HK-2 (cell line): ENCODE measurements around the gene CNTNAP2.
"Not testable (repeated sequence)": the region's sequence is repeated elsewhere in the genome, so short reads cannot be mapped to it uniquely, and the experiment has no call there.

Experiments
- DNase-seq: peaks from one replicate; pipeline ENCODE4 v3.0.0-alpha.2; 2018; ENCODE audit not compliant: unreplicated experiment

The CNTNAP2 gene

DNA sequence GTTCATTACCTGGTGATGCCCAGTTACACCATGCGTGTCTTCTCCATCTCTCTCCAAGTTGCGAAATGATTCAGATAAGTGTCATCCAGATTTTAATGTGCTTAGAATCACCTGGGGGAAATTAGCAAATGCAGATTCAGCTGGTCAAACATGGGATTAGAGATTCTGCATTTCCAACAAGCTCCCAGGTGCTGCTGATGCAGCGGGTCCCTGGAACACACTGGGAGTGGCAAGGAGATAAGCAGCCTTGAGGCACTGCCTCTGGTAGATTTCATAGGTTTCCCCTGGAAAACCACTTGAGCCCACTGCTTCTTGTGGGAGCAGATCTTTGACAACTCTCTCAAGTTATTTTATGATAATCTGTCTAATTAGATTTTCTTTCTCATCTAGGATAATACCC, 2278.0 kb downstream of the CNTNAP2 start:
- DNase-seq, result no peak

DNA sequence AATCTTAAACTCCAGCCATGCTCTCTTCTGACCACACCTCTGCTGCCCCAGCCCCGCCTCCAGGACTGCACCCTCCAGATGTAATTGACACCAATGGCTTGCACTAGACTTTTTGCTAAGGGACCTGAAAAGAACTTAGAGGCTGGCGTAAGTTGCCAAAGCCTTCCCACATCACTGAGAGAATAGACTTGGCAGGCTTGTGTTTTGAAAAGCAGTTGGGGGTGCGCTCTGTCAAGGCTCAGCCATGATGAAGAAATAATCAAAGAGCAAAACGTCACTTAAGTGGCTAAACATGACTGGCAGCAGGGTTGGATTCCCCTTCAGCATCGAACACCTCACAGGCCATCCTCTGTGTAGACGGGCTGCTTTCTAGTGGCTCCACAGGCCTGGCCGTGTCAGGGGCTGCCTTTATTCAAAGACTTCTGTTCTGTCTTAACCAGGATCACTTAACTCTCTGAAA, 2278.8 kb downstream of the CNTNAP2 start:
- no peak for DNase-seq

DNA sequence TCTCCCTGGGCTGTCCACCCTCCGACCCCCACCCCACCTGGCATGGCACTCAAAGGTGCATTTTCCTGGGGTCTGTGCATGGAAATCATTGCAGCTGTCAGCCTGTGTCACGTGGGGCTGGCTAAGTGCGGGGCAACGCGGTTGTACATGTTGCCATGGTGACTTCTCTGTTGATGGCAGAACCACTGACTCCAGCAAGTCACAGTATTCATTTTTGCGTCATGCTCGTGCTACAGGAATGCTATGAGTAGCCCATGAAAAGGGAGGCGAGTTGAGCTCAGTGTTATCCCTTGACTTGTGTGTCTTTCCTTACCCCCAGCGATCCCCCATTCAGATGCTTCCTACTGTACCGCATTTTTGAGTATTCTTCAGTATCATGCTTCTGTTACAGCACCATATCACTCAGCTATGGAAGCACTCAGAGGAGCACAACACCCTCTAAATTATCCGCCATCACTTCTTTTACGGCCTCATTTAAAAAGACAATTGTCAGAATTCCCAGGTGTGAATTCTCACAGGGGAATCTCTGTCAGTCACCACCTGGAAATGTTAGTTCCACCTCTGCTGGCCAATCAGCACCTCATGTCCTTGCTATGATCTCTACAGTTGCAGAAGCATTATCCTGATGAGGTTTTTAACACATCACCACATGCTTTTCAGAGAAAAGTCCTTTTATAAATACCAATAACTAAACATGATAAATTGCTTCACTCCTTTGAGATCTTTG, 2279.6 kb downstream of the CNTNAP2 start:
- no peak for DNase-seq

DNA sequence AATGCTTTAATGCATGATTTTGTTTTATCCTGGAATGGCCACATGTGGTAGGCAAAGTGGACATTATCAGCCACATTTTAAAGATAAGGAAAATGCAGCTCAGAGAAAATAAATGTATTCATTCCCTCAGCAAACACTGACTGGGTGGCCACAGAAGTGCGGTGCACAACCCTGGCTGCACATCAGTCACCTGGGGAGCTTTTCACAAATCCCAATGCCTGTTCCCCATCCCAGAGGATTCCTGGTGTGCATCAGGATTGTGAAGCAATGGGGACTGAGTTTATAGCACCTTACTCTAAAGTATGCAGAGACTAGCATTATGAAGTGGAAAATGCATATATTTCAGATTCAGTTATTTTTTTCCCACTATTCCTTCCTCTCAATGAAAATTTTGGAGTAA, 2280.5 kb downstream of the CNTNAP2 start:
- DNase-seq, result no peak

DNA sequence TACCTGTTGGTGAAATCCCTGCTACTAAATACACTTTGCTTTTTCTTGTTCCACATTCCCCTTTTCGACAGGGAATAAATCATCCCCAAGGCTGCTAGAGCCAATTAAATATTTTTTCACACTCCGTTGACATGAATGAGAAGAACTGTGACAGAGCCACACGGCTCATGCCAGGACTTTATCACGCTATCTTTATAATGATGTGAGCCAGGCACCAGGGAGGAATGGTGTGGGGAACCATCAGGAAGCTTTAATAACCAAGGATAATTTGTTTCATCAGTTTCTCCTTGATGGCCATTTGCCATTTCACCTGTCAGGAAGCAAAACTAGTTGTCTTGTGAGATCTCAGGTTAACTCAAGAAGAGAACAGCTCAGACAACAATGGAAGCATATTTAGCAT, 2280.9 kb downstream of the CNTNAP2 start:
- no peak for DNase-seq

DNA sequence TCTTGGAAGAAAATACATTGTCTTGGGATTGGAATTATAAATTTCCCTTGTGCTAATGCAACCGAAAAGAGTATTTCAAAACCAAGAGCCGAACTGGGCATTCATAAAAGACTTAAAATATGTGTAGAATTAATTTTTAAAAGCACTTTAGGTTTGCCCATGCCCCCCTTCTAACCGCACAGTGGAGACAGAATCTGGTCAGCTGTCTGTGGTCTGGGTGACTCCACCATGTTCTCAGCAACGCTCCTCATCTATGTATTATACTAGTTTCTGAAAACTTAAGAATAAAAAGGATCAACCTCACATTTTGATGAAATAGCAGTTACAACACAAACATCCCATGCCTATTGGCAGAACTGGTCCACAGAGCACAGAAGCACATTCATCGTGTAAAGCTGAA, 2281.4 kb downstream of the CNTNAP2 start:
- no peak for DNase-seq

DNA sequence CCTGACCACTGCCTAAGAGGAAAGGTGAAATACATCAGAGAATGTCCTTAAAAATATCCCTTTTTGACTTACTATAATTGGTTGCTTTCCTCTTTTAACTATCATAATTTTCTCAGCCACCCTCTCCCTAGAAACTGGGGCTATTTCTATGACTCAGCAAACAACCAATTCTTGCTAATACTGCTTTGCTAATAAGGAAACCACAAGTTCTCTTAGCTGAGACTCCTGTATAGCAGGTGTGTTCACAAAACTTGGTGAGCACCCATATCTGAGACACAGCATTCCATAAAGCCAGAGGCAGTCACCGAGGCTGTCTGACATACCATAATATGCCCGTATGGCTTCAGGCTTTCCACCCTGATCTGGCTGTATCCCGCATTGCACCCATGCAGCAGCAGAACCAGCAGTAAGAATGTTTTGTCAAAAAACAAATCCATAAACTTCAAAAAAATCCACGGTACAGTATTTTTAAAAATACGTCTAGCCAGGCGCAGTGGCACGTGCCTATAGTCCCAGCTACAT, 2282.3 kb downstream of the CNTNAP2 start:
- DNase-seq, result no peak

DNA sequence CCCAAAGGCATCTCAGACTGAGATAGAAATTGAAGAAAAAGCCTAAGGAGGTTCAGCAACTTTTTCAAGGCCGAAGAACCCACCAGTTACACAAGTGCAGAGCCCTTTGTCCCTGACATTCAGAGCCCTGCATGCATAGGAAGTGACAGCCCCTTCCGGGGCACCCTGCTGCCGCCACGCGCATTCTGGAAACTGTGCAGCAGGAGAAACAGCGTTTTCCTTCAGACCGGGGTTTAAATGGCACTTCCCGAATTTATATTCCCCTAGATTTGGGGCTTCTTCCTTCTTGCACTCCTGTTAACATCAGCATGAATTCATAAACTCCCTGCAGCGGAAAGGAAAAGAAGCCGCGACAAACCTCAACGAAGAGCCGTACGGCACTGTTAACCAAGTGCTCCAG, 2283.5 kb downstream of the CNTNAP2 start:
- DNase-seq, result no peak

DNA sequence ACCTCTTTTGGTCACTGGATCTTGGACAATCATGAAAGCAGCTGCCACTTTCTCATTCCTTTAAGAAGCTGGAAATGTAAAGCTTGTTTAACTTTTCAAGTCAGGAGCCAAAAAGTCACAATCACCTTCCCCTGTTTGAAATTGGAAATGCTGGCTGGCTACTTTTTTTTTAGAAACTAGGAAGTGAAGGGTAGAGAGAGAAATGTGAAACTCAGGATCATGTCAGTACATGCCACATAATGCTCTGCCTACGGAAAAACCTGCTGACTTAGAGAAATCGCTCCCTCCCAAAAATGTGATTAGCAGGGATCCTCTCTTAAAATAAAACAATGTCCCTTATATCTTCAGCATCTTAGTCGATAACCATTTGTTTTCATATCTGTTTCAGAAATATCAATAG, 2285.6 kb downstream of the CNTNAP2 start:
- no peak for DNase-seq

DNA sequence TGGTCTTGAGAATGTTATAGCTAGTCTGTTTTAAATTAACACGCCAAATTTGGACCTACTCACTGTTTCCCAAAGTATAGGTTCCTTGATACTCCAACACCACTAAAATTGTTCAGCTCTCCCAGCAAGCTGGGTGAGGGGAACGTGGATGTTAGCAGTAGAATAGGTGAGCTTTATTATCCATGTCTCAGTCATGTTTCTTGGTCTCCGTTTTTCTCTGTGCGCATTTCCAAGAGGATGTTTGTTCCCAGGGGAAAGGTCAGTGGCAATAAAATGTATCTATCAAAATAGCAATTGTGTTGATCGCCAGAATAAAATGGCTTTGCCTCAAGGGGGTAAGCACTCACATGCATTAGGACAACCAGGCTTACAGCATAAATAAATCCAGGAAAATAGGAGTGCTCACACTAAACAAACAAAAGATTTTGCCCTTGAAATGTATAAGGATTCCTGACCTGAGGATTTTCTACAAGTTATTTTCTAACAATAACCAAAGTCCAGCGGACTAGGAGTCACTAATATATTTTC, 2286.9 kb downstream of the CNTNAP2 start:
- no peak for DNase-seq

DNA sequence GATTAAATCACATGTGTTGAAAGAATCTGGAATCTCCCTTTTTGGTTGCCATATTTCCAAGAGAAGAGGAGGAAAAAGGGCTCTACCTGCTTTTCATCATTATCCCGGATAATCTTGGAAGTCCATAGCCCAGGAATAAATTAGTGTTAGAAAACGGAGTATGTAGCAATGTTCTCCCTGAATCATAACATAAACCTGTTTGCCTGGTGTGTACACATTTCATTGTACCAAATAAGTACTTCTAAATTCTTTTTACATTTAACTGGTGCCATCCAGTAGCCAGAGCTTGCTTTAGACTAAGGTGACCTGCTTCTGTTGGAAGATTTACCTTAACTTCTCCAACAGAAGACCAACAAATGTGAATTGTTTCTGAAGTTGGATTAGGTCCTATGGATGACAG, 2291.7 kb downstream of the CNTNAP2 start:
- no peak for DNase-seq

DNA sequence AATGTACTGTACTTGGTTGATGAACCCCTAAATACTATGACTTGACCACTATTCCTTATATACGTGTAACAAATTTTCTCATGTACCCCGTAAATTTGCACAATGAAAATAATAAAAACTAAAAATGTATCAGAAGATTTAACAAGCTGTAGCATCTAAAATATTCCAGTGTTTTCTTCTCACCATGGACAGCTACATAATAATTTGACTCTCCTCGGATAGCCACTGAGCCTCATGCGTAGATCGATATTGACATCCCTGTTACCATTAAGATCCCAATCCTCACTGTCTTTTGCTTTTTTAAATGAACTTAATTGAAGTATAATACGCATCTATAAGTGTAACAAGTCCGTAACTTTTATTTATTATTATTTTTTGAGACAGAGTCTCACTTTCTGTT, 2294.3 kb downstream of the CNTNAP2 start:
- no peak for DNase-seq

DNA sequence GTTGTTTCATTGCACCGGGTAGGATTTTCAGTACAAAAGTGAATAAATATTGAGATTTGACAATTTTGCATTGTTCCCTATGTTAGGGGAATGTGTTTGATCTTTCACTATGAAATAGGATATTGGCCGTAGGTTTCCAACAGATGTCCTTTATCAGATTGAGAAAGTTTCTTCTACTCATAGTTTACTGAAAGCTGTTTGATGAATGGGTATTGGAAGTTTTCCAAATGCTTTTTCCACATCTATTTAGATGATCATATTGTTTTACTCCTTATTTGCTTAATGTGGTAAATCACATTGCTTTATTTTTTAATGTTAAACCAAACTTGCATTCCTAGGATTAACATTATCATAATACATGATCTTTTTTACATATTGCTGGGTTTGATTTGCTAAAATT, 2296.1 kb downstream of the CNTNAP2 start:
- DNase-seq, result no peak

DNA sequence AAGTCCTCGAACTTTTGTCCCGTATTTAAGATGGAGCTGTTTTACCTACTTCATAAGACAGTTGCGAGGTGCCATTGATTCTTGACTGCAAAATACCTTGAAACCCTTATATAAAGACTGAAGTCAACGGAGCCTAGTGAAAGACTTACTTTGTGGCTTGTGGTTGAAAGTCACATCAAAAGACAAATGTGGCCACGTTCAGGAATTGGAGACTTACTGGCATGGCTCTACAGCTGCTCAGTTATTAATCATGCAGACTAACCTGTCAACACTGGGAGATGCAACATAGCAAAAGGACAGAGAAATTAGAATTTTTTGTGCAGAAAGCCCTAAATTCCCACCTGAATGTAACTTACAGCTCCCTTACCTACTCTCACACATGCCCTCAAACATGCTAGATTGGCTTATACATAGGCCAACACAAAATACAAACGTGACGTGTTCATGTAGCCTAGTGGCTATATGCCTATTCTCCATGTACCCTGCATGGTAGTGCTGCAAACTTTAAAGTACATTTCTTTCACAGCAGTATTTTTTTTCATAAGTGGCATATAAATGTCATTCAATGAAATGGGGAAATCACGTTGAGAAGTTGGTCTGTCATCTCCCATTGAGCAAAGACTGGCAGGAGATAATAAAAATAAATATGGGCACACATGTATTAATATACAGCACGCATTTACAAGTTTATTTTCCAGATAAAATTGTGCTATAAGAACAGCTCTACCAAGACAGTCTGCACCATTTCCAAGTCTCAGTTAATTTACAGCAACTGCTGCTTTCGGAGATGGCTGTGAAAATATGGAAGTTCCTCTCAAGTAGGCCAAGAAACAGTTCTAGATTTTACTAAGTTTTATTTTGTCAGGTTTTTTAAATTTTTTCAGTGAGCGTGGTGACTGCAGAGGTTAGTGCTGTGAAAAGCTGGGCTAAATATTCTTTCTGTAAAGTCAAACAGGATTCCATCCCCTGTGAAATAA, 2303.5 kb downstream of the CNTNAP2 start:
- no peak for DNase-seq

DNA sequence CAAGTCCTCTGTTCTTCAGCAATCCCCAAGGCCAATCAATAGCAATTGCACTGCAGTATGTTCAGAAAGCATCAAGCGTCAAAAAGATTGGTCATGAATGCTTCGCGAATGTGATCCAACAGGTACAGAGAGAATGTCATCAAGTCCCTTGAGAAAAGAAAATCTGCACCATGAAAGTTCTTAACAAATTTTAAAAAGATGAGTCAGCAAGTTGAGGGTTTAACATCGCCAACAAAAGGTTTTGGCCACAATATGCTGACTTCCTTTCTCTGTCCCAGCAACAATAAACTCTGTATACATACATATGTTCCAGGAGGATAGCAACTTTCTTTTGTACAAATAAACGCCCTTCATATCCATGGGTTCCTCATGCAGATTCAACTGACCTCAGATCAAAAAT, 2305.4 kb downstream of the CNTNAP2 start:
- DNase-seq, result no peak

DNA sequence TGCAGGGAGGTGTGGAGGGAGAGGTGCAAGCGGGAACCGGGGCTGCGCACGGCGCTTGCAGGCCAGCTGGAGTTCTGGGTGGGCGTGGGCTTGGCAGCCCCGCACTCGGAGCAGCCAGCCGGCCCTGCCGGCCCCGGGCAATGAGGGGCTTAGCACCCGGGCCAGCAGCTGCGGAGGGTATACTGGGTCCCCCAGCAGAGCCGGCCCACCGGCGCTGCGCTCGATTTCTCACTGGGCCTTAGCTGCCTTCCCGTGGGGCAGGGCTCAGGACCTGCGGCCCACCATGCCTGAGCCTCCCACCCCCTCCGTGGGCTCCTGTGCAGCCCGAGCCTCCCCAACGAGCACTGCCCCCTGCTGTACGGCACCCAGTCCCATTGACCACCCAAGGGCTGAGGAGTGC, 2309.8 kb downstream of the CNTNAP2 start:
- DNase-seq, result not testable (repeated sequence)

DNA sequence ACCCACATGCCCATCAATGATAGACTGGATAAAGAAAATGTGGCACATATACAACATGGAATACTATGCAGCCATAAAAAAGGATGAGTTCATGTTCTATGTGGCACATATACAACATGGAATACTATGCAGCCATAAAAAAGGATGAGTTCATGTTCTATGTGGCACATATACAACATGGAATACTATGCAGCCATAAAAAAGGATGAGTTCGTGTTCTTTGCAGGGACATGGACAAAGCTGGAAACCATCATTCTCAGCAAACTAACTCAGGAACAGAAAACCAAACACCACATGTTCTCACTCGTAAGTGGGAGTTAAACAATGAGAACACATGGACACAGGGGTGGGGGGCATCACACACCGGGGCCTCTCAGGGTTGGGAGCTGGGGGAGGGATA, 2314.1 kb downstream of the CNTNAP2 start:
- not testable (repeated sequence) for DNase-seq

DNA sequence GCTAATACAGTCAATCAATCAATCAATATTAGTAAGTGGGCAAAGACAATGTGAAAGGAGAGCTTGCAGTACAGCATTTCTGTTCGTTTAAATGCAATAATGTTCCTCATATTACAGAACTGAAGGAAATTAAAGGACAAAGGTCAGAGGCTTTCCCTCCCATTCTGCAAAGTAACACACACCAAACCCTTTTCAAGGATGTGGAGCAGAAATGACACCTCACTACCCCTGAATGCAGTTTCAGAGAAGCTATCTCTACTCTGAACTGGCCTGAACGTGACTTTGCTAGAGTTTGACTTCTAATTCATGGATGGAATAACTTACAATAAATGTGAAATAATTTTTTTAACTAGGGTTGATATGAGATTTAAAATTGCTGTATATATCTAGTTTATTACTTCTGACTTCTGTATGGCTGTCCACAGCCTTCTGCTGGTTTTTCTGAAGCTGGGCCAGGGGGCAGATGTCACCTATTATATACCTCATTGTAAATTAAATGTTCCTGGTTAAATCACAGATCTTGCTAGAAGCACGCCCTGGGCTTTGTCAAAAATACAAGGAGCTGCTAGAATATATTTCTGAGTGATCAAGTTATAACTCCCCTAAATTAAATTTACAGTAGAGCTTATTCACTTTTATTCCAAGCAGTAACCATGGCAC, 2317.1 kb downstream of the CNTNAP2 start:
- no peak for DNase-seq

DNA sequence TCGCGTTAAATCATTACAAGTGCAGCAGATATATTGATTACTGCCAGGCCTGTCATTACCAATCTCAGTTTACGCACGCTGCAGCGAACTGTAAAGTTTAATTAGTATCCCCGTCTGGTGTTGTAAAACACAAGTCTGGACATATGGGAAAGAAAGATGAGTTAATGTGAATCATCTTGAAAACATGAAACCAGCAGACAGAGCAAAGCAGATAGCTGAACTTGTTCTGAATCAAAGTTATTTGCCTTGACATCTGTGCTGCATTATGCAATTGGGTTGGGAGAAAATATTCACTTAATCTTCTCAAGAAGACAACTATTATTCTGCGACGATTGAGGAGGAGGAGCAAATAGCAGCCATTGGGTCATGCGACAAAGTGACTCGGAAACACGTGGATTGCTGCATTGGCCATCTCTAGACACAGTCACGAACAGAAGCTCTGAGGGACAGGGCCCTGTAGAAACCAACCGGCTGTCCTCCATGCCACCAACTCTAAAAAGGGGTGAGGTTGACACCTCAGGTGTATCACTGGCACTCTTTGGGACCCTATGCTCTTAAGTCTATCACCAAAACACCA, 2317.7 kb downstream of the CNTNAP2 start:
- no peak for DNase-seq

DNA sequence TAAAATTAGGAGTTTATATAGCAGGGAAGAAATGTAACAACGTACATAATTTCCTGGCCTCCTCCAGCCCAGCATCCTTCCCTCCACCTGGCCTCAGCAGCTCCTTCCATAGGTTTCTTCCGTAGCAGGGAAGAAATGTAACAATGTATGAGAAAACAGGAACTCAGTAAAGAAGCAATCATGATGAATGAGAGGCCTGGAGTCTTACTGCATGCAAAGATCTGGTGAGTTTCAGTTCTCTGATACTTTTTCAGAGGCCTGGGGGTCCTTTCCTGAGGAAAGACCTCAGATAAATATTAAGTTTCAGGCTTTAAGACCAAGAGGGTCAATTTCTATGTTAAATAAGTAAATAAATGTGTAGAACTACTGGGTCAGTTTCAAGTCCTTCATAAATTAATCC, 2318.3 kb downstream of the CNTNAP2 start:
- DNase-seq, result no peak

DNA sequence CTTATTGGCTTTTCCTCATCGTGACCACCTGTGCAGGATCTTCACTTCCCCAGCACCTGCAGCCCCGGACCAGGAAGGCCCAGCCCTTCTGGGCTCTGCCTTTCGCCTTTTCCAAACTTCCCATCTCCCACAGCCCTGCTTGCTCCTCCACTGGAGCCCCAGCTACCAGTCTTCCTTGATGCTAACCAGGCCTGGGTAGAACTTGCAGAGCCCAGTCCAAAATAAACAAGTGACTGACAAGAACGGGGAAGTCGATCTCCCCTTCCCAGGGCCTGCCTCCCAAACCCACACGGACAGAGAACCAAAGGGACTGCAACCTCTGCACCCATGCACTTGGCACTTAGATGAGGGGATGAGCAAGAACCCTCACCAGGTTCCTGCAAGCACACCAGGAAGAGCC, 2319.1 kb downstream of the CNTNAP2 start:
- DNase-seq, result no peak

DNA sequence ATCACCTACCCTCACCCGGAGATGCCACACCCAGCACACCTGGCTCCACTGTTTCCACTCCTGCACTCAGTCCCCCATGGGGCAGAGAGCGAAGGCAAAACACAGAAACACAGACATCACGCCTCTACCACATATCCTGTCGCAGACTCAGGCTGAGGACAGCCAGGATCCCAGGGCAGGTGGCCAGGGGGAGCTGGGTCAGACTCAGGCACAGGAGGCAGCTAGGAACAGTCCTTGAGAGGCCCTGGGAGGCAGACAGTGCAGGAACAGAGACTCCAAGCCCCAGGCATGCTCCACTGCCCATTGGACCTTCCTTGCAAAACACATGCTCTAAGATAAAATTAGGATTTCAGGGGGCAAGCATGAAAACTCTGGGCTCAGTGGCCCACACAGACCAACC, 2319.5 kb downstream of the CNTNAP2 start:
- DNase-seq, result no peak
